SW 1271 (cell line): ENCODE measurements around the gene DNAJA4.
A peak's percentile ranks its signal among the peaks of the same experiment; 100 is the strongest.

Experiments used
- DNase-seq, 2 experiments: peaks; one replicate each; lab custom pipeline; 2025; lab: John Stamatoyannopoulos, UW

The DNAJA4 gene

GRCh38 chr15:78280319-78281072 is 16.1 kb downstream of the DNAJA4 start:
- DNase-seq: no peak

DNA sequence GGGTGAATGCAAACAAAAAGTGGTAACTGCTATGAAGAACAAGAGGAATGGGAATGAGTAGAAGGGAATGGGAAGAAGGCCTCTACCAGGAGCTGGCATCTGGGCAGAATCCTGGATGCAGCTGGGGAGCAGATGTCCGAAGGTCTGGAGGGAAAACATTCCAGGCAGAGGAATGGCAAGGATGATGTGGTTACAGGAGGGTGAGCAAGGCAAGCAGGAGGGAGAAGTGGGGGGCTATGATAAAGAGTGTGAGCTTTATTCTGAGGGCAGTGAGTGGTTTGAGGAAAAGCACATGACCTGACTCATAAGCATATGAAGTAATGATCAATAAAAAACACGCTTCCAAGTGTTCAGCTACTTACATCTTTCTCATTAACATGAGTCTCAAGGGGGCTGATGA is 18.0 kb downstream of the DNAJA4 start:
- DNase-seq: no peak

DNA sequence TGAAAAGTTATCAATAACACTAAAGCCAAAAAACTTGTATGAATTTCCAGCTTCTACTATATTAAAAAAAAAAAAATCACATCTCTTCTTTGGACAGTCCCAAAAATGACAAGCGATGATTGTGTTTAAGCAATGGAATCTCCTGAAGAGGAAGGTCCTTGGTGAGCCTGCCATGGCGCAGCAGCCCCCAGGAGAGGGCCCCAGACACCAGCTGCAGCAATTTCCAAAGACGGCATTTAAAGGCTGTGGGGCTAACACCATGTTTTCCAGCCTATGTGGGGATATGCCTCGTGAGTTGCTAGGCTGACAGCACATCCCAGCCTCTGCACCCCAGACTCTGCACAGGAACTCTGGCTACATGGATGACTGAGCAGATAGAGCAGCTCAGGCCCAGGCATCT is 20.4 kb downstream of the DNAJA4 start:
- no peak for DNase-seq

DNA sequence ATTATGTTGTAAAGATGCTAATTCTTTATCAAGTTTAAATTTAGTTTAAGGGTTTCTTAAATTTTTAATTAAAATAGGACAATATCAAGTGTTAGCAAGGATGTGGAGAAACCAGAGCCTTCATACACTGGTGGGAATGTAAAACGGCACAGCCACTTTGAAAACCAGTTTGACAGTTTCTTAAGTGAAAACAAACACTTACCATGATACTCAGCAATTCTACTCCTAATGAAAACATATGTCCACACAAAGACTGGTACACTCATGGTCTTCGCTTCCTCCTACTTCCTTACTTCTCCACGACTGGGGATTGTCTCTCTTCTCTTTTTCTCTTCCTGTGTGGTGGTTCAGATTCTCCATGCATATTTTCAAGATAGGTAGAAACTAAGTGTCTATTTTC is 25.9 kb downstream of the DNAJA4 start:
- DNase-seq: no peak

DNA sequence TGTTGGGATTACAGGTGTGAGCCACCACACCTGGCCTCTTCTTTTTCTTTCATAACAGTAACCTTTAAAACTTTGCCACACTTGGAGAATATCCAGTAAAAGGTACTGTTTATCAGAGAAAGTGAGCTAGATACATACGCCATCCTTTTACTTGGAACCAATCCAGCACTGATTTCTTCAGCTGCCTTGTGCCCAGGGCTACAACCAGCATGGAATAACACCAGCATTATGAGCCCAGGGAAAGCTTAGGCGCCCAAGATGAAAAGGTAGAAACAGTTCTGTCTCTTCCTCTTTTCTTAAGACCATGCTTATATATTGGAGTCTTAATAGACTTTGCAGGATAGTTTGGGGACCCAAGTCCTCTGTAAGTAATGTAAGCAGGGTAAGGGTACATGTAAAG is 26.7 kb downstream of the DNAJA4 start:
- DNase-seq: no peak

GRCh38 chr15:78291698-78292097 is 27.3 kb downstream of the DNAJA4 start:
- DNase-seq: no peak

- DNase-seq: no peak
These were observed 27.9 kb downstream of the DNAJA4 start for GRCh38 chr15:78292219-78292618.

GRCh38 chr15:78299101-78299930 is 35.0 kb downstream of the DNAJA4 start, which contains the start of gene SKIC8:
Gene SKIC8, minus strand, starts transcription at chr15:78299609. Its CDS starts 3,923 bp downstream, at chr15:78295686.
- peak; percentile 86 to 97 for DNase-seq

GRCh38 chr15:78301326-78301725 is 37.0 kb downstream of the DNAJA4 start:
- no peak for DNase-seq

- DNase-seq: no peak
These were observed 37.5 kb downstream of the DNAJA4 start for GRCh38 chr15:78301828-78302227.

DNA sequence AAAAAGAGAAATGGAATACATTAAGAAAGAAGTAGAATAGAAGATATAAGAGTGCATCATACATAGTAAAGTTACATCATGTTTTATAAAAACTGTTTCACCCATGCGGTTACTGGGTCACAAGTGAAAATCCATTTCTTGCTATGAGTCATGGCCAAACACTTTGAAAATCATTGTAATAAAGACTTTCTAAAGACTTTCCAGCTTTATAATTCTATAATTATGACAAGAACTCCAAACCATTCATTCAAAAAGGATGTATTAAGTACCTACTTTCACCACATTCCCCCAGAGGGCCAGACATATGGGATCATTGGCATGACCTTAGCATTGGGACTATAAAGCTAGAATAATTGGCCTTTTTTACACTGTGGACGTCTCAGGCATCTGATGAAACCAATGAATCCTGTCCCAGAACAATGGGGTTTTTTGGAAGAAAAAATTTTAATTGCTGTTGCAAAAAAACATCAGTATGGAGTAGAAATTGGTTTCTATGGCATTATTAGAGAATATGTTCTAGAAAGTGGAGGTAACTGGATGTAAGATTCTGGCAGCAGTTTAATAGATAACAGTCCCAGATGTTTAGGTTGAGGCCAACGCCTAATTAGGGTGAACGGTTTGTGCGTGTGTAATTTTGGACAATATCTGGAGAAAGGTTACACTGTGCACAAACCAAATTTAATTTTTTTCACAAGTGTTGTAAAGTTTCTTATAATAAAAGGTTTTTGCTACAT is 38.4 kb downstream of the DNAJA4 start:
- no peak for DNase-seq

- no peak for DNase-seq
These were observed 40.1 kb downstream of the DNAJA4 start for GRCh38 chr15:78304216-78305066.

GRCh38 chr15:78306176-78306774 is 41.9 kb downstream of the DNAJA4 start:
- no peak for DNase-seq

DNA sequence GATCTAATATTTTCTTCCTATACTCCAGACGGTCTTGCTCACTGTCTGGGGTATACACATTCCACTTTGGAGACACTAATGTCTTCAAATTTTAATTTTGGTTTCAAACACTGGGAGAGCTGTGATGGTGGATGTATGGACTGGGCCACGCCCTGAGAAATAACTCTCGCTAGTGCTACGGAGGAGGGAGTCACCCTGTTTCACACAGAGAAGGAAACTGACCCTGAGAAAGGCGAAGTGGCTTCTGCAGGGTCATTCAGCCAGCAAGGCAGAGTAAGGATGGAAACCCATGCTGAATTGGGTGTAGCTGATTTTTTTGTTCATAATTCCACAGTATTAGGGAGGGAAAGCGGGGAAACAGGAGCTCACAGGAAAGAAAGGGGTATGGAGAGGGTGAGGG is 43.6 kb downstream of the DNAJA4 start:
- DNase-seq: no peak

DNA sequence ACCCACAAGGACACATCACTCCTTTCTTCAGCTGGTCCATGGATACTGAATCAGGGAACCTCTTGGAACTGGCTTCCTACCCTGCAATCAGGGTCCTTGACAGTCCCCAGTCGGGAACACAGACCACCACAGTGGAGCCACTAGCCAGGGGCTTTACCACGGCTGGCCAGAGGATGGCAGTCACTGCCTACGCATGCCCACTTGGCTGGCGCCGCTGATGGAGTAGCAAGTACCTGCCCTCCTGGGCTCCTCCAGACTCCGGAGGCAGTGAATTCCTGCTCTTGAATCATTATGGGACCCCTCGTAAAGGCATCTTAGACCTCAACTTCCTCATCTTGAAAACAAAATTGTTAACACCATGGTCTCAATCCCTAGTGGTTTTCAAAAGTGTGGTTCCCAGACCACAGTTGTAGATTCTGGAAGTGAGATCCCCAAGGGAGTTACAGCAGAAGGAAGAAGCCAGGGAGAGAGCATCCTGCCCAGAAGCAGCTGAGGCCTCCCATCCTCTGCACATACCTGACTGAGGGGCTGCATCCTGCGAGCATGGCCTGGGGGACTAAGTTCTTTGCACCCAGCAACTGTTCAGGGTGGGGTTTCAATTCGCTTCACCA is 44.2 kb downstream of the DNAJA4 start:
- DNase-seq: peak; percentile 33 to 35

DNA sequence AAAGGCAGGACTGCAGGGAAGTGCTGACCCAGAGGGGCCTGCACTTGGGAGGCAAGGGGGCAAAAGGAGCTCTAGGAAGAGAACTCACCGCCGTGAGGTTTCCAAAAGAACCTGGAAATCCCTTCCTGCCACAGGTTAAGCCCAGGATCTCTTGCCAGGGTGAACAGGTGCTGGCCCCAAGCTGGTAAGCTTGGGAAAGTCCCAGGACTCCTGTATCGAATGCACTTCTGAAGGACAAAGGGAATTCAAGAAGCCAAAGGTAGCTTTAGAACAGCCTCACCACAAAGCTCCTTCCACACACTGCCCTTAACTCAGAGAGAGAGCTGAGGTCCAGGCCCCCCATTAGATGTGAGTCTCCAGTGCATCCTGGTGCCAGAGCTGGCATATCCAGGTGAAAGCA is 46.9 kb downstream of the DNAJA4 start:
- DNase-seq: no peak

GRCh38 chr15:78312536-78312935 is 48.2 kb downstream of the DNAJA4 start:
- no peak for DNase-seq

- DNase-seq: no peak
These were observed 48.6 kb downstream of the DNAJA4 start for GRCh38 chr15:78312957-78313356.

DNA sequence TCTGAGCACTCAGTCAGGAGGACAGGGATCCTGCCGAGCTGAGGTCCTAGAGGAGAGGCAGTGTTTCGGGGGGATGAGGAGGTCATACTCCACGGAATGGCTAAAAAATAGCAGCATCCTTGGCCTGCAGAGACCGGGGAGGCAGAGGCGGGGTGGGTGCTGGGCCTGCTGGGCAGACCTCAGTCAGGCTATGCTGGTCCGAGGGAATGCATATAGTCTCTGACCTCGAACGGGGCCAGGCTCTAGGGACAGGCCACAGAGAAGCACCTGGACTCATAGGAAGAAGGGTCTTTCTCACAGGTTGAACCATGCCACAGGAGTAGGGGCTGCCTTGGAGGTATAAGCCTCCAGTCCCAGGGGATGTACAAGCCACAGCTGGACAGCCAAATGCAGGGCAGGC is 49.0 kb downstream of the DNAJA4 start:
- DNase-seq: no peak

- no peak for DNase-seq
These were observed 49.8 kb downstream of the DNAJA4 start for GRCh38 chr15:78314181-78314581.
